HepG2 (cell line): ENCODE data around the gene KLHL18. TPM values are rescaled to one million over a fixed set of nuclear protein-coding genes. Genes with fewer than 3 reads are reported as not detected.

Source experiments
- ATF7-NPFF ChIP-seq: sonication (generic); formaldehyde crosslinking; IDR thresholded peaks from 2 replicates; pipeline ENCODE4 v1.8.1; 2023; ENCODE audit warnings: mild to moderate bottlenecking, low read depth, missing genetic modification reagents, moderate library complexity
- CC2D1A ChIP-seq: sonication (generic); formaldehyde crosslinking; IDR thresholded peaks from 2 replicates; pipeline ENCODE4 v1.8.1; 2023; ENCODE audit warnings: mild to moderate bottlenecking, missing genetic modification reagents
- CHD4 ChIP-seq: fragments of 200-600 bp; sonication (generic); IDR thresholded peaks from 2 replicates; pipeline ENCODE4 v1.7.0; 2017; ENCODE audit warnings: mild to moderate bottlenecking, low read length, borderline replicate concordance
- CREB3 ChIP-seq: sonication (generic); formaldehyde crosslinking; IDR thresholded peaks from 2 replicates; pipeline ENCODE4 v1.5.0; 2020; ENCODE audit warnings: missing genetic modification reagents
- CREBL2 ChIP-seq: sonication (generic); formaldehyde crosslinking; IDR thresholded peaks from 2 replicates; pipeline ENCODE4 v1.8.1; 2023; ENCODE audit warnings: missing genetic modification reagents, mild to moderate bottlenecking, borderline replicate concordance
- EEA1 ChIP-seq: sonication (generic); formaldehyde crosslinking; IDR thresholded peaks from 2 replicates; pipeline ENCODE4 v1.5.1; 2020; ENCODE audit warnings: mild to moderate bottlenecking, missing genetic modification reagents, borderline replicate concordance
- FLYWCH1 ChIP-seq: sonication (generic); formaldehyde crosslinking; IDR thresholded peaks from 2 replicates; pipeline ENCODE4 v1.8.1; 2023; ENCODE audit warnings: mild to moderate bottlenecking, missing genetic modification reagents
- HES4 ChIP-seq: sonication (generic); formaldehyde crosslinking; IDR thresholded peaks from 2 replicates; pipeline ENCODE4 v1.9.0; 2021; ENCODE audit warnings: mild to moderate bottlenecking, missing genetic modification reagents, borderline replicate concordance
- MAX ChIP-seq: IDR thresholded peaks from 2 replicates; pipeline ENCODE4 v1.6.1; 2012; ENCODE audit warnings: inconsistent platforms
- MIXL1 ChIP-seq: IDR thresholded peaks from 2 replicates; pipeline ENCODE4 v1.6.1; 2016
- PAXIP1 ChIP-seq: sonication (generic); formaldehyde crosslinking; conservative IDR thresholded peaks from 2 replicates; pipeline ENCODE4 v1.4.0; 2020; ENCODE audit warnings: mild to moderate bottlenecking, missing genetic modification reagents, moderate library complexity
- RELA ChIP-seq: sonication (generic); formaldehyde crosslinking; IDR thresholded peaks from 2 replicates; pipeline ENCODE4 v1.4.0; 2020; ENCODE audit warnings: missing genetic modification reagents
- SNRNP70 ChIP-seq: fragments of 200-400 bp; formaldehyde crosslinking; IDR thresholded peaks from 2 replicates; pipeline ENCODE4 v1.6.1; 2017; ENCODE audit warnings: mild to moderate bottlenecking, low read depth, low read length, moderate library complexity
- ZNF296 ChIP-seq: sonication (generic); formaldehyde crosslinking; conservative IDR thresholded peaks from 2 replicates; pipeline ENCODE4 v1.5.0; 2020; ENCODE audit warnings: mild to moderate bottlenecking, missing genetic modification reagents
- ZNF414 ChIP-seq: sonication (generic); formaldehyde crosslinking; IDR thresholded peaks from 2 replicates; pipeline ENCODE4 v1.5.0; 2020; ENCODE audit warnings: missing genetic modification reagents
- ZNF468 ChIP-seq: sonication (generic); formaldehyde crosslinking; IDR thresholded peaks from 2 replicates; pipeline ENCODE4 v1.8.0; 2022; ENCODE audit warnings: mild to moderate bottlenecking, moderate library complexity, missing genetic modification reagents
- ZNF577 ChIP-seq: sonication (generic); formaldehyde crosslinking; IDR thresholded peaks from 2 replicates; pipeline ENCODE4 v1.4.0; 2020; ENCODE audit warnings: mild to moderate bottlenecking, low read depth, missing genetic modification reagents, borderline replicate concordance
- ZSCAN21 ChIP-seq: sonication (generic); formaldehyde crosslinking; IDR thresholded peaks from 2 replicates; pipeline ENCODE4 v1.8.0; 2022; ENCODE audit warnings: mild to moderate bottlenecking, missing genetic modification reagents, moderate library complexity, borderline replicate concordance
- polyA plus RNA-seq, 8 experiments: library from polyadenylated mRNA; depleted of rRNA in 3 of 8; stranded (reverse) in 7 of 8; unstranded in 1 of 8; fragments of >200 nt; fragmentation: Illumina TruSeq in 4 of 8; extraction: Trizol in 4 of 8; gene quantifications; 2 replicates each; pipeline versions ENCODE4 v1.2.1 to v1.2.3, GENCODE V29; 2011 to 2016; ENCODE audit warnings: low read depth in 4 of 8, missing spikeins in 1 of 8, mixed read lengths in 1 of 8; ENCODE audit not compliant: insufficient read depth in 1 of 8
- total RNA-seq, 5 experiments: library from RNA; depleted of rRNA; stranded (reverse); fragments of >200 nt; fragmentation: Illumina TruSeq; extraction: Trizol; gene quantifications; 2 replicates each; pipeline ENCODE4 v1.2.3, GENCODE V29; 2016; ENCODE audit warnings: low read depth in 1 of 5
- TF ChIP-seq, protein P1 (sequence below): sonication (generic); formaldehyde crosslinking; conservative IDR thresholded peaks from 2 replicates; pipeline ENCODE4 v1.8.0; 2022; ENCODE audit warnings: mild to moderate bottlenecking, moderate library complexity, missing genetic modification reagents
- TF ChIP-seq, protein P2 (sequence below): sonication (generic); formaldehyde crosslinking; IDR thresholded peaks from 2 replicates; pipeline ENCODE4 v1.4.0; 2020; ENCODE audit warnings: low read depth, mild to moderate bottlenecking, missing genetic modification reagents

The KLHL18 gene
- total and polyA plus RNA-seq, 2 of the 13 experiments (the other 11 are each of a cell fraction or from before 2014, with no cell fraction given) = 17.5 to 18.8 TPM

- TF ChIP-seq, protein P1, sequence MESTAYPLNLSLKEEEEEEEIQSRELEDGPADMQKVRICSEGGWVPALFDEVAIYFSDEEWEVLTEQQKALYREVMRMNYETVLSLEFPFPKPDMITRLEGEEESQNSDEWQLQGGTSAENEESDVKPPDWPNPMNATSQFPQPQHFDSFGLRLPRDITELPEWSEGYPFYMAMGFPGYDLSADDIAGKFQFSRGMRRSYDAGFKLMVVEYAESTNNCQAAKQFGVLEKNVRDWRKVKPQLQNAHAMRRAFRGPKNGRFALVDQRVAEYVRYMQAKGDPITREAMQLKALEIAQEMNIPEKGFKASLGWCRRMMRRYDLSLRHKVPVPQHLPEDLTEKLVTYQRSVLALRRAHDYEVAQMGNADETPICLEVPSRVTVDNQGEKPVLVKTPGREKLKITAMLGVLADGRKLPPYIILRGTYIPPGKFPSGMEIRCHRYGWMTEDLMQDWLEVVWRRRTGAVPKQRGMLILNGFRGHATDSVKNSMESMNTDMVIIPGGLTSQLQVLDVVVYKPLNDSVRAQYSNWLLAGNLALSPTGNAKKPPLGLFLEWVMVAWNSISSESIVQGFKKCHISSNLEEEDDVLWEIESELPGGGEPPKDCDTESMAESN (CRISPR knock-in tag) = no peak
- no peak for TF ChIP-seq ZNF577 (CRISPR knock-in tag)
- TF ChIP-seq PAXIP1 = peak; percentile 68
- no peak for TF ChIP-seq EEA1 (CRISPR knock-in tag)
- TF ChIP-seq ZNF468 (CRISPR knock-in tag) = no peak
- no peak for TF ChIP-seq CHD4
- TF ChIP-seq CREB3 (CRISPR knock-in tag) = no peak
- no peak for TF ChIP-seq RELA (CRISPR knock-in tag)
- TF ChIP-seq ZSCAN21 (CRISPR knock-in tag) = no peak
- no peak for TF ChIP-seq ZNF296 (CRISPR knock-in tag)
- no peak for TF ChIP-seq HES4 (CRISPR knock-in tag)
- TF ChIP-seq CC2D1A = no peak
- no peak for TF ChIP-seq CREBL2 (CRISPR knock-in tag)
- TF ChIP-seq, protein P2, sequence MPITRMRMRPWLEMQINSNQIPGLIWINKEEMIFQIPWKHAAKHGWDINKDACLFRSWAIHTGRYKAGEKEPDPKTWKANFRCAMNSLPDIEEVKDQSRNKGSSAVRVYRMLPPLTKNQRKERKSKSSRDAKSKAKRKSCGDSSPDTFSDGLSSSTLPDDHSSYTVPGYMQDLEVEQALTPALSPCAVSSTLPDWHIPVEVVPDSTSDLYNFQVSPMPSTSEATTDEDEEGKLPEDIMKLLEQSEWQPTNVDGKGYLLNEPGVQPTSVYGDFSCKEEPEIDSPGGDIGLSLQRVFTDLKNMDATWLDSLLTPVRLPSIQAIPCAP = no peak
- TF ChIP-seq MIXL1 = no peak
- TF ChIP-seq ZNF414 (CRISPR knock-in tag) = no peak
- peak; percentile 17; the same call in 1 of the 2 replicates for TF ChIP-seq MAX
- TF ChIP-seq ATF7-NPFF (CRISPR knock-in tag) = no peak
- TF ChIP-seq FLYWCH1 = no peak
- no peak for TF ChIP-seq SNRNP70
Observed at GRCh38 chr3:47394140-47394870, 111.6 kb downstream of the KLHL18 start (continued).
